ENCODE results near the gene TANC1.

Gene TANC1

DNA sequence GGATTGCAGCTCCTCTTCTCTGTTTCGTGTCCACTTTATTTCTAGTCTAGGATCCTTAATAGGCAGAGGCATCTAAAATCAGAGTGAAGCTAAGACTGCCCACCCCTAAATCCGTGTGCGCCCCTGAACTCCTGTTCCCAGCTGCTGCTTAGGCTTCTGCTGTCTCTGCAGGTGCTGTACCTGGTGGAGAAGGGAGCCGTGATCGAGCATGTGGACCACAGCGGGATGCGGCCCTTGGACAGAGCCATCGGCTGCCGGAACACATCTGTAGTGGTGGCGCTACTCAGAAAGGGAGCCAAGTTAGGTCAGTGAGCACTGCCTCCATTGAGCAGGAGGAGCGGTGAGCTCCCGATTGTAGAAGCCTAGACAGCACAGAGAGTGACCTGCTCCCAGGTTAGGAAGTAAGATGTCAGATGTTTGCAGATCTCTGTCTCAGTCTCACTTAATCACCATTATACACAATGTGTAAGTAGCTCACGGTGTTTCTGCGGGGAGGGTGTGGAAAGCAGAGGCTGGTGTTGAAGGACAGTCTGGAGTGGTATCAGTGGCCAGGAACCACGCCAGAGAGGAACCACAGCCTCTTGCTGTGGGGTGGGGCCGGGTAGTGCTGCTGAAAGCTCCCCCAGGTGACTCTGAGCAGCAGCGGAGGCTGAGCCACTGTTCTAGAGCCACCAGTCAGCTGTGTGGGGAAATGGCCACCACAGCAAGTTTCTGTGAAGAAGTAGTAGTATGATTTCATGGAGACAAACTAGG is 255.8 kb downstream of the TANC1 start:
- Histone ChIP-seq H3K4me1 (ENCODE audit: control insufficient read depth, insufficient read depth, low read length) (no peaks in the 10 kb centered on the region), H3K4me3 (ENCODE audit: low read depth, low read length) (no peak overlapping the region), H3K9me3 (ENCODE audit: control insufficient read depth, insufficient read depth, low read depth, low read length) (no peaks in the 10 kb centered on the region), H3K9ac (ENCODE audit: low read length) (no peak overlapping the region), H3K36me3 (ENCODE audit: control insufficient read depth, insufficient read depth, low read length) (peaks cover 31% of the 10 kb centered on the region; the same call in 1 of the 2 replicates), H3K27me3 (ENCODE audit: control insufficient read depth, insufficient read depth, low read length) (no peaks in the 10 kb centered on the region), H3K27ac (ENCODE audit: low read depth, low read length) (no peak overlapping the region)

DNA sequence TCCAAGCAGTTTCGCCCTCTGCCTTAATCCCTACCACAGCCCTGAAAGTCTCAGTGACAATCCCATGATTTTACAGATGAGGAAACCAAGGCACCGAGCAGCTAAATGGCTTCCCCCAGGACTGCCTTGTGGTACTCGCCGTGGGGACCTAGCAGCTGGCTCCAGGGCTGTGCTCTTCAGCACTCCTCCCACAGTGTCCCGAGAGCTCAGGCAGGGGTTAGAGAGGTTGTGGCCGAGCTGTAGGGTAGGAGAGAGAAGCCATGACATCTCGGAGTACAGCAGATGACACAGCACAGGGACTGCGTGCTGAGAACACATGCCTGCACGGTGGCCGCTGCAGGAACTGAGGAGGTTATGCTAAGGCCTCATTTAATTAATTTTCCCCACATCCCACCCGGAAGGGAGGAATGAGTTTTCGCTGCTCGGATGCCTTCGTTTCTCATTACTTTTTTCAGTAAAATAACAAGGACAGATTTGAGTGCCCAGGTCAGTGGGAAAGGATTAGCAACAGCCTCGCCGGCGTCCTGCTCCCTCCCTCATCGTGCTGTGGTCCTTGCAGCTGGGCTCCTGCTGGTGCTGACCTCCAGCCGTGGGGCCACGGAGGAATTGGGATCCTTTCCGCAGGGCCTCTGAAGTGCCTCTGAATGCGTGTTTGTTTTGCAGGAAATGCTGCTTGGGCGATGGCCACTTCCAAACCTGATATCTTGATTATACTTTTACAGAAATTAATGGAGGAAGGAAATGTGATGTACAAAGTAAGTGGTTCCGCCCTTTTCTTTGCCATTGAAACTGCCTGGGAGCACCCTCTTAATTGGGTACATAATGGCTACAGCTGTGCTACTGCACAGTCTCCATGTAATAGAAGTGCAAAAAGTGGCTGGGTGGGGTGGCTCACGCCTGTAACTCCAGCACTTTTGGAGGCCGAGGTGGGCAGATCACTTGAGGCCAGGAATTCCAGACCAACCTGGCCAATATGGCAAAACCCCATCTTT is 256.9 kb downstream of the TANC1 start:
- Histone ChIP-seq H3K27me3 (ENCODE audit: control insufficient read depth, insufficient read depth, low read length) (no peaks in the 10 kb centered on the region), H3K4me1 (ENCODE audit: control insufficient read depth, insufficient read depth, low read length) (no peaks in the 10 kb centered on the region), H3K4me3 (ENCODE audit: low read depth, low read length) (no peak overlapping the region), H3K36me3 (ENCODE audit: control insufficient read depth, insufficient read depth, low read length) (peaks cover 36% of the 10 kb centered on the region; the same call in 1 of the 2 replicates), H3K9ac (ENCODE audit: low read length) (no peak overlapping the region), H3K27ac (ENCODE audit: low read depth, low read length) (no peak overlapping the region), H3K9me3 (ENCODE audit: control insufficient read depth, insufficient read depth, low read depth, low read length) (no peaks in the 10 kb centered on the region)

DNA sequence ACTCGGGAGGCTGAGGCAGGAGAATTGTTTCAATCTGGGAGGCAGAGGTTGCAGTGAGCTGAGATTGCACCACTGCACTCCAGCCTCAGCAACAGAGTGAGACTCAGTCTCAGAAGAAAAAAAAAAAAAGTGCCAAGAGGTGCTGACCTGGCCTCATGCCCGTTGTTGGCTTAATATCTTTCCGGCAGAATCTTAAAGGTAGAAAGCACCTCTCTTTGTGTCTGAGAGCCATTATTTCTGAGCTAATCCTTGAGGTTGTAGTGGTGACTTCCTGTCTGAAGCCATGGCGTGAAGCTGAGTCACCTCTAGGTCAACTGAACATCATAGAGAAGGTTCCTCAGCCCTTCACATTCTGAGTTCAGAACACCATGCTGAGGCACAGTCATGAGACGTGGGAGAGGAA is 257.6 kb downstream of the TANC1 start:
- no peaks in the 10 kb centered on the region for H3K4me1 ChIP-seq (ENCODE audit: control insufficient read depth, insufficient read depth, low read length)
- H3K27me3 ChIP-seq (ENCODE audit: control insufficient read depth, insufficient read depth, low read length) = no peaks in the 10 kb centered on the region
- no peaks in the 10 kb centered on the region for H3K9me3 ChIP-seq (ENCODE audit: control insufficient read depth, insufficient read depth, low read depth, low read length)
- H3K27ac ChIP-seq (ENCODE audit: low read depth, low read length) = no peak overlapping the region
- peaks cover 40% of the 10 kb centered on the region; the same call in 1 of the 2 replicates for H3K36me3 ChIP-seq (ENCODE audit: control insufficient read depth, insufficient read depth, low read length)
- H3K9ac ChIP-seq (ENCODE audit: low read length) = no peak overlapping the region
- no peak overlapping the region for H3K4me3 ChIP-seq (ENCODE audit: low read depth, low read length)

DNA sequence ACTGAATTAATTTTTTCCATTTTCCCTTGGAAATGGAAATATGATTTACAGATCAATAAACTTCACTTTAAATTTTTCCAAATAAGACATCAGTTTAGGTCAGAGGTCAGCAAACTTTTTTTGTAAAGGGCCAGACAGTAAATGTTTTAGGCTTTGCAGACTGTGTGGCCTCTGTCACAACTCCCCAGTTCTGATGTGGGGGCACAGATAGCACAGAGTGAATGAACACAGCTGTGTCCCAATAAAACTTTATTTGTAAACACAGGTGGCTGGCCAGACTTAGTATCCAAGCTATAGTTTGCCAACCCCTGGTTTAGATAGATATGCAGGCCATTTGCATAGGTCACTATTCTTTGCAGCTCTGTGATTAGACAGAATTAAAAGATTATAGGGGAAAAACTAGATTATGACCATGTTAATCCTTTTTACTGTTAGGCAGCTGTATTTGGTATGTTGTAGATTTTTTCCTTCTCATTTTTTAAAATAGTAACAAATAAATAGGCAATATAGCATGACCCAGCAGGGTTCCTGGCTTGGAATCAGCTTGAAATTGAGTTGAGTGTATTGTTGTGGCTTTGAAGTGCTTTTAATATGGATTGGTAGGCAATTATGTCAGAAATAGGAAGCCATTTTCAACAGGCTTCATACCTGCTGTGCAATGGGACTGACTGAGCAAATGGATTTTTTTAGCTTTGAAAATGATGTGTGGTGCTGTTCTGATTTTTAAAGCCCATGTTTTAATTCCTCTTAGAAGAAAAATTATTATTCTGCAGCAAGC is 258.4 kb downstream of the TANC1 start:
- no peaks in the 10 kb centered on the region for H3K4me1 ChIP-seq (ENCODE audit: control insufficient read depth, insufficient read depth, low read length)
- no peak overlapping the region for H3K9ac ChIP-seq (ENCODE audit: low read length)
- peaks cover 40% of the 10 kb centered on the region; the same call in 1 of the 2 replicates for H3K36me3 ChIP-seq (ENCODE audit: control insufficient read depth, insufficient read depth, low read length)
- no peak overlapping the region for H3K27ac ChIP-seq (ENCODE audit: low read depth, low read length)
- H3K27me3 ChIP-seq (ENCODE audit: control insufficient read depth, insufficient read depth, low read length) = no peaks in the 10 kb centered on the region
- no peak overlapping the region for H3K4me3 ChIP-seq (ENCODE audit: low read depth, low read length)
- H3K9me3 ChIP-seq (ENCODE audit: control insufficient read depth, insufficient read depth, low read depth, low read length) = no peaks in the 10 kb centered on the region

DNA sequence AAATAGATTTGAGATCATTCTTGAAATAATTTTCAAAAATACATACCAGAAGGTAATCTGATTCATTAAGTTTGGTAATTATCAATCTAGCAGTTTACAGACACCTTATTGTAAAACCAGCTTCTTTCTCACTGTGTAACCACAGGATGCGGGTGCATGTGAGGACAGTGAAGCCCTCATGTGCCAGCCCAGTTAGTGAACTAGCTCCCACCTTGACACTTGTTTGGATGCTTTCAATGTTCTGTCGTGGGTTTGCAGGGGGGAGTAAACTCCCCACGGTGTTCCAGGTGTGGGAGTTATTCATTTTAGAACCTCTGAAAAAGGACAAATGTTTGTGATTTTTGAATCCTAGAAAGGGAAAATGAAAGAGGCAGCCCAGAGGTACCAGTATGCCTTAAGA is 259.0 kb downstream of the TANC1 start:
- Histone ChIP-seq H3K27ac (ENCODE audit: low read depth, low read length) (no peak overlapping the region), H3K4me3 (ENCODE audit: low read depth, low read length) (no peak overlapping the region), H3K9ac (ENCODE audit: low read length) (no peak overlapping the region), H3K4me1 (ENCODE audit: control insufficient read depth, insufficient read depth, low read length) (no peaks in the 10 kb centered on the region), H3K36me3 (ENCODE audit: control insufficient read depth, insufficient read depth, low read length) (peaks cover 38% of the 10 kb centered on the region; the same call in 1 of the 2 replicates), H3K27me3 (ENCODE audit: control insufficient read depth, insufficient read depth, low read length) (no peaks in the 10 kb centered on the region), H3K9me3 (ENCODE audit: control insufficient read depth, insufficient read depth, low read depth, low read length) (no peaks in the 10 kb centered on the region)

DNA sequence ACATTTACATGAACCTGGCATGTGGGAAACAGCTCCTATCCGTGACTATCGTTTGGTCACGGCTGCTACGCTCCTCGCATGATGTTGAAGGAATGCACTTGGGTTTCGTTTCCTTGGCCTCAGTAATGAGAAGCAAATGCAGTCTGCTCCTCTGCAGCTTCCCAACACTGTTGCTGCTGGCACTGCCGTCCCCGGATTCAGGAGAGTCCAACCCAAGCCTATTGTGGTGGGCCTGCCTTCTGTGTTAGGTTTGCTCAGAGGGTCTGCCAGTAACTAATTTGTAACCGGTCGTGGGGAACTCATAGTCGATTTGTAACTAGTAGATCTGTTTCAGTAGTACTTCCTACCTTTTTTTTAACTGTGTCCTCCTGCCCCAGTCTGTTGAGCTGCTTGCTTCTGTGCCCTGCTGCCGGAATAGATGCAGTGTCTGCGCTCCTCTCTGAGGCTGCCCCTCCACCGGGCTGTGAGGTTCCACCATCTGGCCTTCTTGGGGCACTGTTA is 259.7 kb downstream of the TANC1 start:
- H3K4me3 ChIP-seq (ENCODE audit: low read depth, low read length) = no peak overlapping the region
- H3K4me1 ChIP-seq (ENCODE audit: control insufficient read depth, insufficient read depth, low read length) = no peaks in the 10 kb centered on the region
- no peak overlapping the region for H3K9ac ChIP-seq (ENCODE audit: low read length)
- no peak overlapping the region for H3K27ac ChIP-seq (ENCODE audit: low read depth, low read length)
- no peaks in the 10 kb centered on the region for H3K9me3 ChIP-seq (ENCODE audit: control insufficient read depth, insufficient read depth, low read depth, low read length)
- no peaks in the 10 kb centered on the region for H3K27me3 ChIP-seq (ENCODE audit: control insufficient read depth, insufficient read depth, low read length)
- H3K36me3 ChIP-seq (ENCODE audit: control insufficient read depth, insufficient read depth, low read length) = peaks cover 37% of the 10 kb centered on the region; the same call in 1 of the 2 replicates

DNA sequence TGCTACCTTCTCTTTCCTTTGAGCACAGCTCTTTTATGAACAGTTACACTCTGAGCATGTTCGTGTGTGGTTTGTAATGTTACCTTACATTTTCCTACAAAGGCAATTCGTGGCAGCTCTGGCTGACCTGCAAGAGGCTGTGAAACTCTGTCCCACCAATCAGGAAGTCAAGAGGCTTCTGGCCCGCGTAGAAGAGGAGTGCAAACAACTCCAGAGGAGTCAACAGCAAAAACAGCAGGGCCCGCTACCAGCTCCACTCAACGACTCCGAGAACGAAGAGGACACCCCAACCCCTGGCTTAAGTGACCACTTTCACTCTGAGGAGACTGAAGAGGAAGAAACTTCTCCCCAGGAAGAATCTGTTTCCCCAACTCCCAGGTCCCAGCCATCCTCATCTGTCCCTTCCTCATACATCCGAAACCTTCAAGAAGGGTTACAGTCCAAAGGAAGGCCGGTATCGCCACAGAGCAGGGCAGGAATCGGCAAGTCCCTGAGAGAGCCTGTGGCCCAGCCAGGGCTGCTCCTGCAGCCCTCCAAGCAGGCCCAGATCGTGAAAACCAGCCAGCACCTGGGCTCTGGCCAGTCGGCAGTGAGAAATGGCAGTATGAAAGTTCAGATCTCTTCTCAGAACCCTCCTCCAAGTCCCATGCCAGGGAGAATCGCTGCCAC is 261.2 kb downstream of the TANC1 start:
- H3K27me3 ChIP-seq (ENCODE audit: control insufficient read depth, insufficient read depth, low read length) = no peaks in the 10 kb centered on the region
- H3K4me3 ChIP-seq (ENCODE audit: low read depth, low read length) = no peak overlapping the region
- no peak overlapping the region for H3K9ac ChIP-seq (ENCODE audit: low read length)
- peaks cover 30% of the 10 kb centered on the region; the same call in 1 of the 2 replicates for H3K36me3 ChIP-seq (ENCODE audit: control insufficient read depth, insufficient read depth, low read length)
- no peaks in the 10 kb centered on the region for H3K9me3 ChIP-seq (ENCODE audit: control insufficient read depth, insufficient read depth, low read depth, low read length)
- no peaks in the 10 kb centered on the region for H3K4me1 ChIP-seq (ENCODE audit: control insufficient read depth, insufficient read depth, low read length)
- H3K27ac ChIP-seq (ENCODE audit: low read depth, low read length) = no peak overlapping the region

DNA sequence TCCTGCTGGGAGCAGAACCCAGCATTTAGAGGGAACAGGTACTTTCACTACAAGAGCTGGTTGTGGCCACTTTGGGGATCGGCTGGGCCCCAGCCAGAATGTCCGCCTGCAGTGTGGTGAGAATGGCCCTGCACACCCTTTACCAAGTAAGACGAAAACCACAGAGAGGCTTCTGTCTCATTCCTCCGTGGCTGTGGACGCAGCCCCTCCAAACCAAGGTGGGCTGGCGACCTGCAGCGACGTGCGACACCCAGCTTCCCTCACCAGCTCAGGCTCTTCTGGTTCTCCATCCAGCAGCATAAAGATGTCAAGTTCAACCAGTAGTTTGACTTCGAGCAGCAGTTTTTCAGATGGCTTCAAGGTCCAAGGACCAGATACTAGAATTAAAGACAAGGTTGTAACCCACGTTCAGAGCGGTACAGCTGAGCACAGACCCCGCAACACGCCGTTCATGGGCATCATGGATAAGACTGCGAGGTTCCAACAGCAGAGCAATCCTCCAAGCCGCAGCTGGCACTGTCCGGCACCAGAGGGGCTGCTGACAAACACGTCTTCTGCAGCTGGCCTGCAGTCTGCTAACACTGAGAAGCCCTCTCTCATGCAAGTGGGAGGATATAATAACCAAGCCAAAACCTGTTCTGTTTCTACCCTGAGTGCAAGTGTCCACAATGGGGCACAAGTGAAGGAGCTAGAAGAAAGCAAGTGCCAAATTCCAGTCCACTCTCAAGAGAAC is 261.9 kb downstream of the TANC1 start:
- Histone ChIP-seq H3K27me3 (ENCODE audit: control insufficient read depth, insufficient read depth, low read length) (no peaks in the 10 kb centered on the region), H3K9ac (ENCODE audit: low read length) (no peak overlapping the region), H3K4me3 (ENCODE audit: low read depth, low read length) (no peak overlapping the region), H3K4me1 (ENCODE audit: control insufficient read depth, insufficient read depth, low read length) (no peaks in the 10 kb centered on the region), H3K9me3 (ENCODE audit: control insufficient read depth, insufficient read depth, low read depth, low read length) (no peaks in the 10 kb centered on the region), H3K27ac (ENCODE audit: low read depth, low read length) (no peak overlapping the region), H3K36me3 (ENCODE audit: control insufficient read depth, insufficient read depth, low read length) (peaks cover 34% of the 10 kb centered on the region)

DNA sequence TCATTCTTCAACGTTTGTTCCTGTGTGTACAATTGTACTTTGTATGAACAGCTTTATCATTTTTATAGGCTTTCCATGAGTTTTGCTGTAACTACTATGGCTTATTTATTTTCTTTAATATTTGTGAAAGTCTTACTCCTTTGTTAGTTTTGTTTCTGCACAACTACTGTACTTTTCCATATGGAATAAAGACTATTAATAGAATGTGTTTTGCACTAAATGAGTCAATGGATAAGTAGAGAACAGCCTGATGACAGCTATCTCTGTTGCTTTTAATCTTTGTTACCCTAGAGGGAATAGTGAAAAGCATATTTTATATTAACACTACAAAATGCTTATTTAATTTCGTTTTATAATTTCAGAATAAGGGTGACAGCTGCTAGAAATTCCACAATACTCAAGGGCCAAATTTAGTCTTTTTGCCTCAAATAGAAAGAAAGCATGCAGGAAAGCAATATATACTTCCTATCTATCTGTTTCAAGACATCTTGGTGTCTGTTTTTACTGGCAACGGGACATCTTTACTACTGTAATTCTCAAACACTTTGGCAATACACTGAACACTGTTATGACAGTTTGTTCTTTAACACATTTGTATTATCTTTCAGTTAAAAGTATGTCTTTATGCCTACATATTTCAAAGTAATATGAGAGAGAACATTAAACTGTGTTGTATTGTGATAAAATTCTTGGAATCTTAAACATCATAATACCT is 264.2 kb downstream of the TANC1 start:
- Histone ChIP-seq H3K9ac (ENCODE audit: low read length) (no peak overlapping the region), H3K36me3 (ENCODE audit: control insufficient read depth, insufficient read depth, low read length) (peaks cover 41% of the 10 kb centered on the region), H3K4me1 (ENCODE audit: control insufficient read depth, insufficient read depth, low read length) (no peaks in the 10 kb centered on the region), H3K4me3 (ENCODE audit: low read depth, low read length) (no peak overlapping the region), H3K27me3 (ENCODE audit: control insufficient read depth, insufficient read depth, low read length) (no peaks in the 10 kb centered on the region), H3K27ac (ENCODE audit: low read depth, low read length) (no peak overlapping the region), H3K9me3 (ENCODE audit: control insufficient read depth, insufficient read depth, low read depth, low read length) (no peaks in the 10 kb centered on the region)

Measured in HUES6 (cell line).